Right lung (tissue), 5 donors: ENCODE results near the gene SMCO1. TPM values are rescaled to one million over a fixed set of nuclear protein-coding genes. Genes with fewer than 3 reads are reported as not detected.
A peak's percentile ranks its signal among the peaks of the same experiment; 100 is the strongest.
"Not testable (repeated sequence)": the region's sequence is repeated elsewhere in the genome, so short reads cannot be mapped to it uniquely, and the experiment has no call there.

Source experiments
- DNase-seq, 2 donors: peaks; one replicate each; pipeline ENCODE4 v3.0.0-alpha.2; 2013
- polyA plus RNA-seq, 5 donors: library from polyadenylated mRNA; unstranded; fragments of 120-200 nt; gene quantifications; one replicate each; pipeline versions ENCODE4 v1.2.1 to v1.2.3, GENCODE V29; 2013; ENCODE audit warnings: inconsistent platforms in 1 of 5, low replicate concordance in 1 of 5; ENCODE audit not compliant: insufficient read length in 5 of 5, insufficient read depth in 1 of 5

Gene SMCO1
- polyA plus RNA-seq, 5 donors: 0.06 to 0.17 (median 0.09) TPM; not detected in 2

DNA sequence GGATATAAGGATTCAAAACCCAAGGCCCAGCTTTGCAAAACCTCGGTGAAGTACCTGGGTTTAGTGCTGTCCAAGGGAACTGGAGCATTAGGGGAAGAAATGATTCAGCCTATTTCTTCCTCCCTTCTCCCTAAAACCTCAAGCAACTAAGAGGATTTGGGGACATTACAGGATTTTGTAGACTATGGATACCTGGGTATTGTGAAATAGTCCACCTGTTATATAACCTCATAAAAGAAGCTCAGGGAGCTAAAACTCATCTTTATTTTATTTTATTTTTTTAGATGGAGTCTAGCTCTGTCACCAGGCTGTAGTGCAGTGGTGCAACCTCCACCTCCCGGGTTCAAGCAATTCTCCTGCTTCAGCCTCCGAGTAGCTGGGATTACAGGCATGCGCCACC, 8.7 kb upstream of the SMCO1 start:
- no peak for DNase-seq

- DNase-seq: not testable (repeated sequence)
These were observed 6.1 kb upstream of the SMCO1 start for GRCh38 chr3:196521291-196521690.

- DNase-seq: no peak
These were observed 4.6 kb upstream of the SMCO1 start for GRCh38 chr3:196519718-196520082.

- no peak for DNase-seq
These were observed 4.0 kb upstream of the SMCO1 start for GRCh38 chr3:196518966-196519717.

GRCh38 chr3:196517919-196518318, 2.8 kb upstream of the SMCO1 start:
- no peak for DNase-seq

DNA sequence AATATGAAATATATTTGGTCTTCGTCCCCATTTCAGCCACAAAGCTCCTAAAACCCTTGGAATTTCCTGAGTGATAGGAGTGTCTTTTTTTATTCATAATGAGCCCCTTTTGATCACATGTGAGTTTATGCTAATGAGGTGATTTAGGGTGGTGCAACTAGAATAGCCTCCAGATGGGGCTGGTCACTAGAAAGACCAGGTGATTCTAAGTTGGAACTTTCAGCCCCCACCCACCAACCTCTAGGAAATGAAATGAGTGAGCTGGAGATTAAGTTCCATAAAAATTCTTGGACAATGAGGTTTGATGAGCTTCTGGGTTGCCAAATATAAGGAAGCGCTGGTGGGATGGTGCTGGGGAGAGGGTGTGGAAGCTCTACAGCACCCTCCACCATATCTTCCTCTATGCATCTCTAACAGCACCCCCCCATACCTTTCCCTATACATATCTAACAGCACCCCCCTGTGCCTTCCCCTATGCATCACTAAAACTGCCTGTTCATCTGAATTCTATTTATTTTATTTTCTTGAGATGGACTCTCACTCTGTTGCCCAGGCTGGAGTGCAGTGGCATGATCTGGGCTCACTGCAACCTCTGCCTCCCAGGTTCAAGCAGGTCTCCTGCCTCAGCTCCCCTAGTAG, 2.1 kb upstream of the SMCO1 start:
- DNase-seq: no peak

DNA sequence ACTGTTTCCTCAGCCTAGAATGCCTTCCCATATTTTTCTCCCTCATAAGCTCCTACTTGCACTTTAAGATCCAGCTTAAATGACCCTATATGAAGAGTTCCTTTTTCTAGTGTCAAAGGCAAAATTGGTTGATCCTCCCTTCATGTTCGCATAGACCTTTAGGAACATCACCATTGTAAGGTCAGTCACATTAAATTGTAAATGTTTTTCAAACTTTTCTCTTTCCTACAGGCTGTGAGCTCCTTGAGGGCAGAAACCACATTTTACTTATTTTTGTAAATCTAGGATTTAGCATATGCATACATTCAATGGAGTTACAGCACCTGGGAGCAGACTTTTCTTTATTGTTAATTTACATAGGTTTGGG, 813 bp downstream of the SMCO1 start:
- DNase-seq: no peak

DNA sequence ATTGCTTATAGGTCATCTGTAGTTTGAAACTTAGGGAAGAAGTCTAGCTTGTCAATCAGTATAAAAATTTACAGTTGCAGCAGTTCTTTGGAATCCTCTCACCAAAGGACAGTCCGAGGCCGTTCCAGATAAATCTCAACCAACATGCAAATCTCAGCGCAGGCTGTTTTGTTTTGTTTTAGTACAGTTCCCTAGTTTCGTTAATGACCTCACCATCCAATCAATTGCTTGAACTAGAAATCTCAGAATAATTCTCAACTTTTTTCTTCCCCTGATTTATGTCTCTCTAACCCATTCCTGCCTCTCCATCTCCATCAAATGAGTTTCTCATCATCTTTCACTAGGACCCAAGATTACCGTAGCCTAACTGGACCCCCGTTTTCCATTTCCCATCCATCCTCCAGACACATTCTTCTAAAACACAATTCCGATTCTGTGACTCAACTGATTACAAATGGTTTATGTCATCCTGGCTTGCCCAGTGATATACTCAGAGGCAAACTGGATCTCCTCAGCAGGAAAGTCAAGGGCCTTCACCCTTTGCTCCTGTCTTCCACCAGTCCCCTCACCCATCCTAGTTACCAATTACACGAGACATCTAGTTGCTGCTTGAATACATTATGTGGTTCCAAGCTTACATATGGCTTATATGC, 1.3 kb downstream of the SMCO1 start:
- DNase-seq: no peak

DNA sequence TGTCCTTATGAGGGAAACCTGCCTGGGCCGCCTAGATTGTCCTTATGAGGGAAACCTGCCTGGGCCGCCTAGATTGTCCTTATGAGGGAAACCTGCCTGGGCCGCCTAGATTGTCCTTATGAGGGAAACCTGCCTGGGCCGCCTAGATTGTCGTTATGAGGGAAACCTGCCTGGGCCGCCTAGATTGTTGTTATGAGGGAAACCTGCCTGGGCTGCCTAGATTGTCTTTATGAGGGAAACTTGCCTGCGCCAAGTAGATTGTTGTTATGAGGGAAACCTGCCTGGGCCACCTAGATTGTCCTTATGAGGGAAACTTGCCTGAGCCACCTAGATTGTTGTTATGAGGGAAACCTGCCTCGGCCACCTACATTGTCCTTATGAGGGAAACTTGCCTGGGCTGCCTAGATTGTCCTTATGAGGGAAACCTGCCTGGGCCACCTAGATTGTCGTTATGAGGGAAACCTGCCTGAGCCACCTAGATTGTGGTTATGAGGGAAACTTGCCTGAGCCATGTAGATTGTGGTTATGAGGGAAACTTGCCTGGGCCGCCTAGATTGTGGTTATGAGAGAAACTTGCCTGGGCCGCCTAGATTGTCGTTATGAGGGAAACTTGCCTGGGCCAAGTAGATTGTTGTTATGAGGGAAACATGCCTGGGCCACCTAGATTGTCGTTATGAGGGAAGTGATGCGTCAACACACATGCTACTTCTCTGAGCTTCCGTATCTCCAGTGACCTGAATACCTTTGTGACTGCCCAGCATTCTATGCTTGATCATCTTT, 3.3 kb downstream of the SMCO1 start:
- DNase-seq: not testable (repeated sequence)

DNA sequence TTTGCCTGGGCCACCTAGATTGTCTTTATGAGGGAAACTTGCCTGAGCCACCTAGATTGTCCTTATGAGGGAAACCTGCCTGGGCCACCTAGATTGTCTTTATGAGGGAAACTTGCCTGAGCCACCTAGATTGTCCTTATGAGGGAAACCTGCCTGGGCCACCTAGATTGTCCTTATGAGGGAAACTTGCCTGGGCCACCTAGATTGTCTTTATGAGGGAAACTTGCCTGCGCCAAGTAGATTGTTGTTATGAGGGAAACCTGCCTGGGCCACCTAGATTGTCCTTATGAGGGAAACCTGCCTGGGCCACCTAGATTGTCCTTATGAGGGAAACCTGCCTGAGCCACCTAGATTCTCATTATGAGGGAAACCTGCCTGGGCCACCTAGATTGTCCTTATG, 4.0 kb downstream of the SMCO1 start:
- DNase-seq: not testable (repeated sequence)

DNA sequence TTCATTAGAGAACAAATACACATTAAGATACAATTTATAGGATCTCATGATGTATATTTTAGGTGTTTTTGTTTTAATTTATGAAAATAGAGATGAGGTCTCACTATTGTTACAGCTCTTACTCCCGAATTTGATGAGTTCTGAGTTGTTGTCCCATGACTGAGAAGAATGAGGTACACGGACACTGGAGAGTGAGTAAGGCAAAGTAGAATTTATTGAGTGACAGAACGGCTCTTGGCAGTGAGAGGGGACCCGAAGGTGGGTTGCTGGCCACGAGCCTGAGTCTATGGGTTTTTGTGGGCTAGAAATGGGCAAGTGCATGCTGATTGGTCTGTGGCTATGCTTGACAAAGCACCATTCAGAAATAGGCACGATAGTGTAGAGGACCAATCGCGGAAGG, 8.5 kb downstream of the SMCO1 start:
- DNase-seq: no peak

GRCh38 chr3:196504556-196504955, 10.6 kb downstream of the SMCO1 start:
- DNase-seq: no peak

DNA sequence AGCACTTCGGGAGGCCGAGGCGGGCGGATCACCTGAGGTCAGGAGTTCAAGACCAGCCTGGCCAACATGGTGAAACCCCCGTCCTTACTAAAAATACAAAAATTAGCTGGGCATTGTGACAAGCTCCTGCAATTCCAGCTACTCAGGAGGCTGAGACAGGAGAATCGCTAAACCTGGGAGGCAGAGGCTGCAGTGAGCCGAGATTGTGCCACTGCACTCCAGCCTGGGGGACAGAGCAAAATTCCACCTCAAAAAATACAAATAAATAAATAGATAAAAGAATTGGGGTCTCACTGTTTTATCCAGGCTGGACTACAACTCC, 11.1 kb downstream of the SMCO1 start:
- not testable (repeated sequence) for DNase-seq

DNA sequence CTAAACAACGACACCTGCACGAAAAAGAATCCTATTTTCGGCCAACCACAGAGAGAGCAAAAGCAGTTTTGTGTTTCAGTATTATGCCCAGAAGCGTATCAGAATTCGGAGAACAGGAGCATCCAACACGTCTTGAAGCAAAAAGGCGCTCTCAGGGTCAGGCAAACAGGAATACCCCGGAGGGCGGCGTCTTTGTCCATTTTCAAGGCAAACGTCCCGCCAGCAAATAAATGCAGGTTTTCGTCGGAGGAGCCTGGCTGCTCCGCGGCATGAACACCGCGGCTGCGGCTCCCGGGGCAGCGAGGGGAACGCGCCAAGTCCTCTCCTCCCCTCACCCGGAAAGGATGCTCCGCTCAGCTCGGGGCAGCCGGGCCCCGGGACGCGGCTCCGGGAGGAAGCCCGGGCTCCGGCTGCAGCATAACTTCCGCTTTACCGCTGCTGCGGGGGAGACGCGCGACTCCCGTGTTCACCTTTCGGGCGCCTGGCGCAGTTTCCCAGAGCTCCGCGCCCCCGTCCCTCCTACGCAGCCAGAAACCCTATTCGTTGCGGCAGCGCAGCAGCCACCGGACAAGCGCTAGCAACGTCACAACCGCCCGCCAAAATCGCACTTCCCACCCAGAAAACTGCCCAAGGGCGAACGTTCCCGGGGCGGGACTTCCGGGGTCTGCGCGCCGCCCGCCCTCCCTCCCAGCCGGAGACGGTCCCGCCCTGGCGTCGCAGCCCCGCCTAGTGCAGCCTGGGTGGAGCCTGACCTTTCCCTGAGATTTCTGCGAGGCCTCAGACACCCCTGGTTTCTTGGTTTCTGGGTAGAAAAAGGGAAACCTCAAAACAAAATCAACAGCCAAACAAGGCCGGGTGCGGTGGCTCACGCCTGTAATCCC, 11.7 kb downstream of the SMCO1 start, which contains the start of gene RNF168:
RNF168 (minus strand) TSS at position 573 of the 881 bp plus-strand sequence. CDS start 595 bp downstream, outside the sequence.
- DNase-seq: peak; percentile 94

DNA sequence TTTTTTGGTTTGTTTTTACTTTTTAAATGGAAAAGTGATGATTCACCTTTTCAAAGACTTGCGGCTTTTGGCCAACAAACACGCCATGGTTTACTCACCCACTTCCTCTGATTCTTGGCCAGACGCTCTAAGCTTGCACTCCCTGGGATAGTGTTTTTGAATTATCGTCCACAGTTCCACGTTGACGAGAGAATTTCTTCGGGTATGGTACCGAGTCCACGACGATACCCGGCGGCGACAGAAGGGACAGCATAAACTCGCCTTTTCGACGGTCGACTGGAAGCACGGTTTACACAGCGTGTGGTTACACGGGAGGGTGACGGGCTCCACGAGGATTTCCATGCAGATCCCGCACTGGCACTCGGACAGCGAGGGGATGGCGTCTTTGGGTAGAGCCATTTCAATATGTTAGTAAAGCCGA, 12.4 kb downstream of the SMCO1 start:
- peak; percentile 39 to 42 for DNase-seq

- no peak for DNase-seq
These were observed 13.7 kb downstream of the SMCO1 start for GRCh38 chr3:196501316-196502044.

GRCh38 chr3:196499807-196500524, 15.2 kb downstream of the SMCO1 start:
- no peak for DNase-seq

DNA sequence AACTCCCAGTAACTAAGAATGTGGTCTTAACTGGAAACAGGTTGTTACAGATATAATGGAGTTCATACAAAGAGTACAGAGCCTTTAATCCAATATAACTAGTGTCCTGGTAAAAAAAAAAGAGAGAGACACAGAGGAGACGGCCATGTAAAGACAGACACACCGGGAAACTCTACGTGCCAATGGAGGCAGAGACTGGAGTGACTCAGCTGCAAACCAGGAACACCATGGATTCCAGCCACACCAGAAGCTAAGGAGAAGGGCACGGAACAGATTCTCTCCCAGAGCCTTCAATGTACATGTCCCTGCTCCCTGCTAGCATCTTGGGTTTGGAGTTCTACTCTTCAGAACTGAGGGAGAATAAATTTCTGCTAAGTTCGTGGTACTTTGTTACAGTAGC, 16.1 kb downstream of the SMCO1 start:
- DNase-seq: no peak

DNA sequence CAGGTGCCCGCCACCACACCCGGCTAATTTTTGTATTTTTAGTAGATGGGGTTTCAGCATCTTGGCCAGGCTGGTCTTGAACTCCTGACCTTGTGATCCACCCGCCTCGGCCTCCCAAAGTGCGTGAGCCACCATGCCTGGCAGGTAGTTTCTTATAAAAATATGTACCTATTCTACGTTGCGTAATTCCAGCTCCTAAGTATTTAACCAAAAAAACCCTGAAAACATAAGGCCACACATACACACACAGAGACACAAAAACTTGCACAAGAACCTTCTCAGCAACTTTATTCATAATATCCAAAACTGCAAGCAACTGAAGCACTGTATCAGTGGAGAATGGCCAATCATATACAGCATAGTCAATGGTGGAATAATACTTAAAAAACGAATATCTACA, 16.8 kb downstream of the SMCO1 start:
- no peak for DNase-seq

GRCh38 chr3:196496183-196496582, 19.0 kb downstream of the SMCO1 start:
- DNase-seq: no peak
